ENCODE measurements around the gene APEX1. TPM values are rescaled to one million over a fixed set of nuclear protein-coding genes. Genes with fewer than 3 reads are reported as not detected.

Gene APEX1
- total and polyA plus RNA-seq, 2 of the 8 experiments (the other 6 are each of a cell fraction or from before 2014, with no cell fraction given), result 384 to 700 TPM

DNA sequence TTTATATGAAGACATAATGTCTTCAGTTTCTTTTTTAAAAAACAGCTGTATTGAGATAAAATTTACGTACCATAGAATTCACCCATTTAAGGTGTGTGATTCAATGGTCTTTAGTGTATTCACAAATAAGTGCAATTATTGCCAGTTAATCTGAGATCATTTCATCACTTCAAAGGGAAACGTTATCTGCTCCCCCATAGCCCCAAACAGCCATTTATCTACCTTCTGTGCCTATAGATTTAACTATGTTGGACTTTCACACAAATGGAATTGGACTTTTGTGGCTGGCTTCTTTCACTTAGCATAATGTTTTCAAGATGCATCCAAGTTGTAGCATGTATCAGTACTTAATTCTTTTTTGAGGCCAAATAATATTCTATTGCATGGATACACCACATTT is 23.9 kb downstream of the APEX1 start:
- 94% methylated on average over 2 of the region's 2 CpGs; no CpG with 5 or more reads in 1 of the 2 experiments for WGBS, 2 experiments (ENCODE audit: extremely low coverage in 1 of 2, insufficient coverage in 1 of 2, insufficient read length in 1 of 2, insufficient replicate concordance in 2 of 2, low coverage in 1 of 2, low lambda C conversion rate in 2 of 2, missing lambda C conversion rate in 1 of 2)
- Histone ChIP-seq H4K91ac (replicated peaks; ENCODE audit: insufficient read length, low read length) (no peak overlapping the region), H3K36me3 (ENCODE audit: control insufficient read depth in 2 of 4, insufficient read depth in 4 of 4, low read length in 3 of 4) (peaks cover 24 to 46% (median 38%) of the 10 kb centered on the region in 4 experiments), H3K14ac (ENCODE audit: insufficient read length) (no peak overlapping the region), H3K23ac (ENCODE audit: insufficient read length) (no peak overlapping the region), H3K4ac (replicated peaks; ENCODE audit: insufficient read length, low read depth, low read length) (no peak overlapping the region), H3K56ac (replicated peaks; ENCODE audit: insufficient read length, low read depth, low read length) (no peak overlapping the region), H2BK15ac (ENCODE audit: low read length) (no peak overlapping the region), H3K4me3 (ENCODE audit: extremely low read depth in 1 of 4, insufficient read depth in 2 of 4, low read depth in 3 of 4, low read length in 4 of 4) (no peak overlapping the region), H2BK5ac (ENCODE audit: low read depth, low read length) (no peak overlapping the region), H3K79me2 (ENCODE audit: control insufficient read depth in 1 of 2, insufficient read depth in 2 of 2, low read length in 2 of 2) (no peaks in the 10 kb centered on the region), H3K18ac (ENCODE audit: extremely low read depth, low read length) (no peak overlapping the region), H2BK12ac (ENCODE audit: low read depth, low read length) (no peak overlapping the region), H4K8ac (ENCODE audit: extremely low read depth, insufficient read depth, low read length) (no peak overlapping the region), H3K4me1 (replicated peaks in 1 of 4; ENCODE audit: control insufficient read depth in 3 of 4, insufficient read depth in 4 of 4, low read length in 3 of 4) (no peaks in the 10 kb centered on the region), H3K27me3 (replicated peaks in 1 of 4; ENCODE audit: control insufficient read depth in 3 of 4, extremely low read depth in 1 of 4, insufficient read depth in 3 of 4, low read length in 3 of 4) (no peaks in the 10 kb centered on the region), H3K23me2 (ENCODE audit: low read depth, low read length) (no peaks in the 10 kb centered on the region; the same call in 1 of the 2 replicates), H2AK5ac (ENCODE audit: low read depth, low read length) (no peak overlapping the region), H3K4me2 (ENCODE audit: insufficient read depth in 1 of 2, low read depth in 2 of 2, low read length in 2 of 2) (no peak overlapping the region), H2BK120ac (replicated peaks; ENCODE audit: low read depth, low read length) (no peak overlapping the region), H3K27ac (ENCODE audit: low read depth, low read length) (no peak overlapping the region), H4K5ac (ENCODE audit: insufficient read length, low read depth, low read length) (no peak overlapping the region), H3K79me1 (ENCODE audit: low read depth, low read length) (no peaks in the 10 kb centered on the region; the same call in 1 of the 2 replicates), H3K9ac (replicated peaks in 1 of 4; ENCODE audit: extremely low read depth in 1 of 4, low read depth in 3 of 4, low read length in 3 of 4) (no peak overlapping the region), H2AFZ (ENCODE audit: low read length) (no peak overlapping the region), H3K9me3 (ENCODE audit: insufficient read depth in 2 of 2, low read depth in 1 of 2, low read length in 1 of 2) (no peaks in the 10 kb centered on the region), H4K20me1 (replicated peaks in 1 of 2; ENCODE audit: control insufficient read depth in 1 of 2, insufficient read depth in 2 of 2, low read length in 2 of 2) (peaks cover 0 to 1% of the 10 kb centered on the region in 2 experiments), H2BK20ac (ENCODE audit: low read length) (no peak overlapping the region)
- CTCF ChIA-PET (ENCODE audit: partially characterized antibody), result interaction anchor here (0.7 to 1.5 kb wide), 2 partner anchors 126 to 130 kb away, joined by 3 to 5 read pairs; no protein-coding TSS in a partner anchor
- POLR2A ChIA-PET (ENCODE audit: partially characterized antibody), result interaction anchor here (1.2 to 5.2 kb wide), 3 partner anchors 8 to 128 kb away, joined by 3 to 59 read pairs (median 4); partner anchors contain the start of gene PNP
- TF ChIP-seq EZH2 (IDR thresholded peaks at IDR 0.05; ENCODE audit: low read depth, low read length, severe bottlenecking) (no peak), SUZ12 (IDR thresholded peaks at IDR 0.05; ENCODE audit: low read length) (no peak), JUN (IDR thresholded peaks at IDR 0.05; ENCODE audit: low read depth, low read length) (no peak)
- FAIRE-seq (no peak), DNase-seq (ENCODE audit: low read depth in 1 of 2, low spot score in 2 of 2) (no peak)
